NCI-H128 (cell line): Measurements from ENCODE around the gene SZT2.

Source experiments
- DNase-seq: peaks from one replicate; lab custom pipeline; 2025; ENCODE audit not compliant: unreplicated experiment; lab: John Stamatoyannopoulos, UW

The SZT2 gene

DNA sequence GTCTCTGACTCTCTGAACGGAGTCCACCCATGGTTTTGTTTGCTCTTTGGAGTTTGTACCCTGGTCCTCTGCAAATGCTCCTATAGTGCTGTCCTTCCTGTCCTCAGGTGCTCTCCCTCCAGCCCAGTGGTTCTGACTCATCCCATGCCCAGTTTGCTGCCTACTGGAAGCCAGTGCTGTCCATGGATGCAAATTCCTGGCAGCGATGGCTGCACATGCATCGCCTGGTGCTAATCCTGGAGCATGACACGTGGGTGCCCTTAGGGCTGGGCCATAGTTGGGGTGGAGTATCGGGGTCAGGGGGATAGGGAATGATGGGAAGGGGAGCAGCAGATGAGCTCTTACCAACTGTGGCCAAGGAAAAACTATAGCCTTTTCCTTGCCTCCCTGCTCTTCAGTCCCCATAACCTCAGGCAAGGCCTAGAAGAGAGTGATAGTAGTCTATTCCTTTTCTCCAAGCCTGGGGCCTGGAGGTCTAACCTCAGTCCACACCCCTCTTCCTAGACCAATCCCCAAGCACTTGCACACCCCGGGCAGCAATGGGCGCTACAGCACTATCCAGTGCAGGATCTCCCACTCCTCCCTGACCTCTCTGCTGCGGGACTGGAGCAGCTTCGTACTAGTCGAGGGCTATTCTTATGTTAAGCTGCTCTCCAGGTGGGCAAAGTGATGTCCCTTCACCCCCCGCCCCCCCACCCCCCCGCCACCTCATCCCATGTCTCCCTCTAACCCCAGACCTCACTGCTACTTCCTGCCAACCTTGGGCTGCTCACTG, 32.5 kb downstream of the SZT2 start:
- DNase-seq: no peak

DNA sequence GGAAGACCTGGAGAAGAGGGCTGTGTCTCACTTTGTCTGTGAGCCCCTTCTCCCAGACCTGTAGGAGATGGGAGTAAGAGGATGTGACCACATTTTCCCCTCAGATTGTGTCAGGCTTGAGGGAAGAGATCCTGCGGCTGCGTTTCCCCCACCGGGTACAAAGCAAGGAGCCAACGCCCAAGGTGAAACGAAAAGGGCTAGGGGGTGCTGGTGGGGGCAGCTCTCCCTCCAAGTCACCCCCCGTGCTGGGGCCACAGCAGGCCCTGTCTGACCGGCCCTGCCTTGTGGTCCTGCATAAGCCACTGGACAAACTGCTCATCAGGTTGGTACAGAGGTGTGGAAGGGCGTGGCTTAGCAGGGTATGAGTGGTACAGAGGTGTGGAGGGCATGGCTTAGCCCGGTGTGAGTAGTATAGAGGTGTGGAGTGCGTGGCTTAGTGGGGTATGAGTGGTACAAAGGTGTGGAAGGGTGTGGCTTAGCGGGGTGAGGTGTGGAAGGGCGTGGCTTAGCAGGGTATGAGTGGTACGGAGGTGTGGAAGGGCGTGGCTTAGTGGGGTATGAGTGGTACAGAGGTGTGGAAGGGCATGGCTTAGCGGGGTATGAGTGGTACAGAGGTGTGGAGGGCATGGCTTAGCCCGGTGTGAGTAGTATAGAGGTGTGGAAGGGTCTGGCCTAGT, 33.4 kb downstream of the SZT2 start:
- DNase-seq: no peak

DNA sequence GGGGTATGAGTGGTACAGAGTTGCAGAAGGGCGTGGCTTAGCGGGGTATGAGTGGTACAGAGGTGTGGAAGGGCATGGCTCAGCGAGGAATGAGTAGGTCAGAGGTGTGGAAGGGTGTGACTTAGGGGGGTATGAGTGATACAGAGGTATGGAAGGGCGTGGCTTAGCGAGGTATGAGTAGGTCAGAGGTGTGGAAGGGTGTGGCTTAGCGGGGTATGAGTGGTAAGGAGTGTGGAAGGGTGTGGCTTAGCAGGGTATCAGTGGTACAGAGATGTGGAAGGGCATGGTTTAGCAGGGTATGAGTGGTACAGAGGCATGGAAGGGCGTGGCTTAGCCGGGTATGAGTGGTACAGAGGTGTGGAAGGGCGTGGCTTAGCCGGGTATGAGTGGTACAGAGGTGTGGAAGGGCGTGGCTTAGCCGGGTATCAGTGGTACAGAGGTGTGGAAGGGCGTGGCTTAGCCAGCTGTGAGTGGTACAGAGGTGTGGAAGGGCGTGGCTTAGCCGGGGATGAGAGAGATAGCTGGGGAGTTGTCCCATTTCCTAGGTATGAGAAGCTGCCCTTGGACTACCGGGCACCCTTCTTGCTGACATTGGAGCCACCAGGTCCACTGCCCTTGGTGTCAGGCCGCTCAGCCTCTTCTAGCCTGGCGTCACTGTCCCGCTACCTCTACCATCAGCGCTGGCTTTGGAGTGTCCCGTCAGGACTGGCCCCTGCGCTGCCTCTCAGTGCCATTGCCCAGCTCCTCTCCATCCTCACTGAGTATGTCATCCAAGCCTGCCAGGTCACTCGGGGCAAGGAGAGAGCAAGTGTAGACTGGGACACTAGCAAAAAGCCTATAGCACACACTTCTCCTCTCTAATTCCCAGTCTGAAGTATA, 34.2 kb downstream of the SZT2 start:
- DNase-seq: no peak

DNA sequence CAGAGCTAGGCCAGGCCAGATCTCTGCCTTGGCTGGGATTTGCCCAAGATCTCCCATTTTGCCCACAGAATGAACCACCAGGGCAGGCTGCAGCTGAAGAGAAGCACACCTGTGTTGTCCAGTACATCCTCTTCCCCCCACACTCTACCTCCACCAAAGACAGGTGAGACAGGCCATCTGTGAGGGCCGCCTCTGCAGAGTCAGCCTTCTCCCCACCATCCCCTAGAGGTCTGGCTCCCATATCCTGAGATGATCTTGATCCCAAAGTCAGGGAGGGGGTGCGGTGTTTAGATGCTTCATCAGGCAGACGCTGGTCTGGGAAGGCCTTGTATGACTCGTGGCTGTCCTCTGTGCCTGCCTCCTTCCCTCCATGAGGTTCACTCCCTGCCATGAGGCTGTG, 35.3 kb downstream of the SZT2 start:
- DNase-seq: no peak

DNA sequence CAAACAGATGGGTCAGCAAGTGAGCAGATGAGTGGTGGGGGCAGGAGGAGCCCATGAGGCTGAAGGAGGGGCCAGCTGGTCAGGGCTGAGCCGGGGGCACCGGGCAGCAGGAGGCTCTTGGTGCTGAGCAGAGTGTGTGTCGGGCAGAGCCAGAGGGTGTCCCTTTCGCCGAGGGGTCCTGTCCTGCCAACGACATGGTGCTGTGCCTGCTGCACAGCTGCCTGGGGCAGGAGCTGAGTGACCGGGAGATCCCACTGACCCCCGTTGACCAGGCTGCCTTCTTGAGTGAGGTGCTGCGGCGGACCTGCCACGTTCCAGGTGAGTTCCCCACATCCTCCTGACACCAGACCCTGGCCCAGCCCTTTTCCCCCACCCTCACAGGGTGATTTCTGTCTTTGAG, 36.5 kb downstream of the SZT2 start:
- DNase-seq: no peak

DNA sequence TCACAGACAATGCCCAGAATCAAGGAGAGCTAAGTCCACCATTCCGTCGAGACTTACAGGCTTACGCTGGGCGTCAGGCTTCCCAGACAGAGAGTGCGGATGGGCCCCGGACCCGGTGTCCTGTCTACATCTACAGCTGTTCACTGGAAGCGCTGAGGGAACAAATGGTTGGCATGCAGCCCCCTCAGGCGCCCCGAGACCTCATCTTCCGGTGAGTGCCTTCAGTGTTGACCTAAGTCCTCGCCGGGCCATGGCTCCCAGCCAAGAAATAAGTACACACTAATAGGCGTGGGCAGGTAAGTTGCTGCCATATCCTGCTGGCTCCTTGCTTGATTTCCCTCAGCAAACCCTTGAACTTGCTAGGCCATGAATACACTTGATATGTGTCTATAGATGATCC, 37.8 kb downstream of the SZT2 start:
- no peak for DNase-seq

DNA sequence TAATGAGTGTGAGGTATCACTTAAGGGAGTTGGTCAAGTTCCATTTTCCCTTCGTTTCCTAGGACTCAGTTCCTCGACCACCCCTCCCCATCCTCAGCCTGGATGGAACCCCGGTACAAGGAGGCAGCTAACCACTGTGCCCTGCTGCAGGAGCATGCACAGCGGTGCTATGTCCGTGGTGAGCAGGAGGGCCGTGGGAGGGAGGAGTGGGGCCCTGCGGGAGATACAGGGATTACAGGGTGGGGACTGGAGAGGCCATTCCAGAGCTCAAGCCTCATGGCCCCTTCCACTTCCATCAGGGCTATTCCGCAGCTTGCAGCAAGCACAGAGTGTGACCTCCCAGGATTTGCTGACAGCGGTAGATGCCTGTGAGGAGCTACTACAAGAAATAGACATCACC, 38.2 kb downstream of the SZT2 start:
- DNase-seq: no peak

DNA sequence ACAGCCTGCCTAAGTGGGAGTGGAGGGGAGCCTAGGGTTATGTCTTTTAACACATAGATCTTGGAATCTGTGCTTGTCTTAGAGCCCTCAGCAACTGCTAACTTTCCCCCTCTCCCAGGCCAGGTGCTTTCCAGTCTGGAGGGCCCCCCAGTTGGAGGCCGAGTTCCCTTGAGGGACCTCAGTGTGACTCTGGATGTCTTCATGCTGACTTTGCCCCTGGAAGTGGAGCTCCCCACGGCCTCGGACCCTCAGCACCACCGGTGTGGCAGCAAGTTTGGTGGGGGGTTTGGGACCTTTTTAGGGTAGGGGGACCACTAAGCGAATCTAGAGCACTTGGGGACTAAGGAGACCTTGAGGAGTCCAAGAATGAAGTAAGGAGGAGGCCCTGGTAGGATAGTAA, 41.1 kb downstream of the SZT2 start:
- DNase-seq: no peak

DNA sequence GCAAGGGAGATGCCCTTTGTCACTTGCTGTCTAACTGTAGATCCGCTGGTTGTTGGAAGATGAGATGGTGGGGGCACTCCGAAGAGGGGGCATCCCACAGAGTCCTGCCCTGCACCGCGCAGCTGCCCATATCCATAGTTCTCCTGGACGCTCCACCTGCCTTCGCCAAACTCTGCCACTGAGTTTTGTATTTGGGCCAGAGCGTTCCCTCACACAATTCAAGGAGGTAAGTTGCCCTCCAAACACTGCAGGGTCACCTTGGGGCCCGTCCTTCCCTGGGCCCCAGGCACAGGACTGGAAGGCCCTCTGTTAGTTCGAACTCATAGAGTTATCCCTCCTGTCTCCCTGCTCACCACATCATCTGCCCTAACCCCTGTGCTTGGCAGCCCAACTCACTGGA, 42.0 kb downstream of the SZT2 start:
- DNase-seq: no peak

DNA sequence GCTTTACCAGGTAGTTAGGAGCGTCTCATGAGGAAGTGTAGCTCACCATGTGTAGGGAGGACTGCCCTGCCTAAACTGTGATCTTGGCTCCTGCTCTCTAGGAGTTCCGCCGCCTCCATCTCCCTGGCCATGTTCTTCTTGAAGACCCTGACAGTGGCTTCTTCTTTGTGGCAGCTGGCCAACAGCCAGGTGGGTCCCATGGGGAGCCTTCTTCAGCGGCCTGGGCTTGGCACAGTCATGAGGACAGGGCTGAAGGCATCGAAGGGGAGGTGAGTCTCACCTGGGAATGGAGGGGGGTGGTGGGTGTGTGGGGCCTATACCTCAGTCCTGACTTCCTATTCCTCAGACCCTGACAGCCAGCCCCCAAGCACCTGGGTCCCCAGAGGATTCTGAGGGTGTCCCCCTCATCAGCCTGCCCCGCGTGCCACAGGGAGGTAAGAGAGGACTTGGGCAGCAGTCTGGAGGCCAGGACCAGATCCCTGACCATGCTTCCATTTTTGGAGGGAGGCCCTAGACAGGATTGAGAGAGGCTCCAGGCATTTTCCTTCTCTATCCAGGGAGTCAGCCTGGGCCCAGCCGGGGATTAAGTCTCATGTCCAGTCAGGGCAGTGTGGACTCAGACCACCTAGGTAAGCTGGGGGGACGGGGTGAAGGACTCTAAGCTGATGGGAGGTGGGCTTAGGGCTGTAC, 42.6 kb downstream of the SZT2 start:
- no peak for DNase-seq

DNA sequence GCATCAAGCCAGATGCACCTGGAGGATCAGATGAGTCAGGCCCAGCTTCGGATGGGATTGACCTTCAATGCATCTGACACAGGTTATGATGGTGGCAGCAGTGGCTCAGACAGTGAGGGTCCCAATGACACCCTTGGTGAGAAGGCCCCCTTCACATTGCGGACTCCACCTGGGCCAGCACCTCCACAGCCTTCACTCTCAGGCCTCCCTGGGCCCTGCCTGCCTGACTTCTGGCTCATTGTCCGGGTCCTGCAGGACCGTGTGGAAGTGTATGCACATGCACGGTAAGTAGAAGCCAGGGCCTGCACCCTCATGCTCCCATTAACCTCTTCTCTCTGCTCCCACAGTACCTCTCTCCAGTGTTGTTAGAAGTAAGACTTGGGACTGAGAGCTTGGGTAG, 43.2 kb downstream of the SZT2 start:
- no peak for DNase-seq

DNA sequence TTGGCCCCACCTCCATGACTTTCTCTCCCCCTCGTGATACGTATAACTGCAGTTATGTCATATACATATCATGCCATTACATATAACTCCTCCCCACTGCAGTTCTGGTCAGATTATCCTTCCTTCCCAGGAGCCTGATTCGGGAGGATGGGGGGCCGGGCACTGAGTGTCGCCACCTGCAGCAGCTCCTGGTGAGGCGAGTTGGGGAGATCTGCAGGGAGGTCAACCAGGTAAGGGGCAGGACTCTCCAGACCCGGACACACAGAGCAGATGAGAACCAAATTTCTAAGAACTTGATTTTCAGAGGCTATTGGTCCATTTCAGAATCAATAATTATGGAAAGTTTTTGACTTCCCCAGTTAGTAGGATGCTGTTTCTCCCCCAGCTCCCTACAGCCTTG, 44.6 kb downstream of the SZT2 start:
- no peak for DNase-seq

DNA sequence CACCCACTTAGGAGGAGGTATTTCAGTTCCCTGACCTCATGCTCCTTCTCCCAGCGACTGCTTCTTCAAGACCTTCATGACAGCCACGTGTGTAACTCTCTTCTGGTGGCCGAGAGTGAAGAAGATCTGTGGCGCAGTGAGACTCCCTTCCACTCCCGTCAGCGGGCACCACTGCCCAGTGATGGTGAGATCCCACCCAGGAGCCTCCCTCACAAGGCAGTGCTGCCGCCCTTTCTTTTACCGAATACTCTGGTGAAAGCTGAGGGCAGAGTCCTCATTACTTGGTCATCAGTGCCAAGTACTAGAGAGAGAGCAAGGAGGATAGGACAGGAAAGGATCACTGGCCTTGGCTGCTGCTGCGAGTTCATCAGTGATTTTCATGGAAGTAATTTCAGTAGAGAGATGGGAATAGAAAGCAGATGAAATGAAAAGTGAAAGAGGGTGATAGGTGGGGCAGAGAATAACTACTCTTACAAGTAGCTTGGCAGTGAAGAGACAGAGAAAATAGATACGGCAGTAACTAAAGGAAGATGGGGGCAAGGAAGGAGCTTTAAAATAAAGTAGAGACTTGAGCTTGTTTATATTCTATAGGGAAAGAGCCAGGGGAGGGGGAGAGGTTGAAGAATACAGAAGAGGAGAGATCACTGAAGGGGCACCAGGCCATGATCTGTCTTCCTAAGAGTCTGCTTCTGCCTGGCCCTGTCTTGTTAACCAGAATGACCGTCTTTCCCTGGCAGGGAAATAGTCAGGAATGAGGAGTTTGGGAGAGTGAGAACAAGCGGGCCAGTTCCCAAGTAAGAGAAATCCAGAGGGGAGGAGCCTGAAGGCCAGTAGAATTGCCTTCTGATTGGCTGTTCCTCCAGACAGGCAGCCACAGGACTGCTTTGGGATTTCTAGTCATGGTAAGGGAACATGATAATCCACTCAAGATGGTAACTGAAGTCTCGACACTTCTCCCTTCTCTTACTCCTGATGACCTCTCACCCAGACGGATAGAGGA, 45.7 kb downstream of the SZT2 start:
- no peak for DNase-seq

DNA sequence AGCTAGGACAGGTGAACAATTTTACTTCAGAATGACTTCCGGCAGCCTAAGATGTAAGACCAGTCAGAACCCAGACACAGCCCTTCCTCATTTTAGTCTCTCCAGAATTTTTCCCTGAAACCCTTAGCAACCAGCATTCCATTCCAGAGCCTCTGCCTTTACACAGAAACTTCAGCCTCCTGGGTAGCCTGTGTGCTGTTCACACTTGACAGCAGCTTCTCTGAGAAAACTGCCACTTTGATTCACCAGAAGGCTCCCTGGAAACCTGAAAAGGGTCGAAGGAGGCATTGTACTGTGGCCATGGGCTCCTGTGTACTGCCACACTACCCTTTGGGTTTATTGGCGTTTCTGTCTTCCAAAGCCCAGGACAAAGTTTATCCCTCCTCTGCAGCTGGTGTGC, 46.7 kb downstream of the SZT2 start:
- DNase-seq: no peak

DNA sequence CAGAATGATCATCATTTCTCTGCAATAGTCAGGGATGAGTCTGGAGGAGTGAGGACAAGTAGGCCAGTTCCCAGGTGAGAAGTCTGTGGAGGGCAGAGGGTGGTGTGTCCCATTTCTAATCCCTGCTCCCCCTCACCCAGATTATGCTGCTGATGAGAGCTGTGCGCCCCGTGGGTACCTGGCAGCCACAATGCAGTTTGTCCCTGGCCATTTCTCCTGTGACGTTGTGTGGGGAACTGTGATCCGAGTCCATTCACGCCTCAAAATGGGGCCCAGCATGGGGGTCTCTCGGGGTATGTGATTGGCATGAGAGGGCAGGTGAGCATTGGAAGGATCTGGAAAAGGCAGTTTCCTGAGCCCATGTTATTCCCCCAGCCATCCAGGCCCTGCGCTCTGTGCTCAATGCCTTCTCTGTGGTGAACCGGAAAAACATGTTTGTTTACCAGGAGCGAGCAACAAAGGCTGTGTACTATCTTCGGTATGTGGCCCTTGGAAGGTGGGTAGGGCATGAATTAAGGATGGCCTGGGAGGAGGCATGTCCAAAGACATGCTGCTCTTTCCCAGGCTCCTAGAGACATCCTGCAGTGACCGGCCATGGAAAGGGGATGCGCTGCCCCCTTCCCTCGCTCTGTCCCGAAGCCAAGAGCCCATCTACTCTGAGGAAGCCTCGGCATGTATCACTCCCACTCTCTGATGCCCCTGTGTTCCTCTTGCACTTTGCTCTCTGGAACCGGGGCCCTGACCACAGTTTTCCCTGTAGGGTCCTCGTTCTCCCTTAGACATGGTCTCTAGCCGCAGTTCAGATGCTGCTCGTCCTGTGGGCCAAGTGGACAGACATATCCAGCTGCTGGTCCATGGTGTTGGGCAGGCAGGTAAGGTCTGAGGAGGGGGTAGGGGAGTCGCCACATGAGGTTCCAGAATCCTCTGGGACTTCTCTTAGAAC, 47.6 kb downstream of the SZT2 start:
- no peak for DNase-seq

DNA sequence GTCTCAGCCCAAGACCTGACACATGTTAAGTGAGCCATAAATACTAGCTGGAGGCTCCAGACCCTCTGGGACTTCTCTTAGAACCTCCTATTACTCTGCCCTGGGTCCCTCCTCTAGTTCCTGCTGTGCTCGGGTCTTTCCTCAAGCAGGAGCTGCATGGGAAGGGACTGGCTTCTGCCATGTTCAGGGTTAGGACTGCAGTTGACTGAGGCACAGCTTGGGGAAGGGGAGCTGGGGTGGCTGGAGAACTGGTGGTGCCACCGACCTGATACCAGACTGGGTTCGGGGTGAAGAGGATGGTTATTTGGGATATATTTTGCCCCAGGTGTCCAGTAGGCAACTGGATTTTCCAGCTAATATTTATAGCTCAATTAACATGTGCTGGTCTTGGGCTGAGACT, 48.3 kb downstream of the SZT2 start:
- no peak for DNase-seq

DNA sequence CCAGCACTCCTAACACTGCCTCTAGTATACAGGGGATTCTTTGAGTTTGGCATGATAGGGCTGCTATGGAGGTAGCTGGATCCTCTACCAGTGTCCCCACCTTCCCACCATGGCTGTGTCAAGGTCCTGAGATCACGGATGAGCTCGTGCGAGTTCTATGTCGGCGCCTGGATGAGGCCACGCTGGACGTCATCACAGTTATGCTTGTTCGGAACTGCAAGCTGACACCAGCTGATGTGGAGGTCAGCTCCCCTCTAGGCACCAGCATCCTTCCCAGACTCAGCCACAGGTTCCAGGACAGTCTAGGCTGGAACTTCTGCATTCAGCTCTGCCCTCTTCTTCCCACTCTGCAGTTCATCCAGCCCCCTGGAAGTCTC, 48.9 kb downstream of the SZT2 start:
- no peak for DNase-seq

DNA sequence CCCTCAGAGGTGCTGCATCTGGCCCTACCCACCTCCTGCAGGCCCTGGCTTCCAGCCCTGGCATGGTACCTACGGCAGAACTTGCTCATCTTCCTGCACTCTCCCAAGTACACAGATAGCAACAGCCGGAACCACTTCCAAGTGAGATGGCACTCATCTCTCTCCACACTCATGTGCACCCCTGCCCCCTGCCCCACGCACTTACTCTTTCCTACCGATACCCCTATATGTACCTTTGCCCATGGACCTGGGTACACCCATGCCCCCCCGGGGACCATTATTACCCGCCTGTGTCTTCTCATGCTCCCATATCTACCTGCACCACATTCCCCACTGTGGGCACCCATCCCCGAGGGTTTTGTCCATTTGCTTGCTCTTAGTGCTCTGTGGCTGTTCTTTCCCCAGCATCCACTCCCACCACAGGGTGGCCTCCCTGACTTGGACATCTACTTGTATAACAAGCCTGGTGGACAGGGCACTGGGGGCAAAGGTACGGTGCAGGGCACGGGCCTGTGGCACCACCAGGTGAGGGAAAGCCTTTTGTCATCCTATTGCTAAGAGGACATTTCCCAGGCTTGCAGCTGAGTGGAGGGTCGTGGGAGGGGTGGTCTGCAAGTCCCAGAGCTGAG, 49.4 kb downstream of the SZT2 start:
- no peak for DNase-seq

DNA sequence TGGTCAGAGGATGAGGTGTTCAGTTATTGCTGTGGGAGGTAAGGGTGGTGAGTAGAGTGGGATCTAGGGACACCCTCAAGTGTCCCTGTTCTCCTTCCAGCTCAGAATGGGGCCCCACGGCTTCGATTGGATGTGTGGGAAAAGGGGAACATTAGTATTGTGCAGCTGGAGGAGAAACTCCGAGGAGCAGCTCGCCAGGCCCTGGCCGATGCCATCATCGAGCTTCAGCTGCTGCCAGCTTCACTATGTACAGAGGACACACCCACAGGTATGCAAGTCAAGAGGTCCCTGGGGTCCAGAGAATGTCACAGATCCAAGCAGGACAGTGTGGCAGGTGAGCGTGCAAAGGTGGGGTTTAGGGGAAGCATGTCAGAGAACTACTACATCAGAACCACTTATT, 50.1 kb downstream of the SZT2 start:
- DNase-seq: no peak
